MM.1S (cell line): ENCODE data around the gene SLC15A3.

Source experiments
- DNase-seq: peaks from one replicate; pipeline ENCODE4 v3.0.0-alpha.2; 2015
- H2AFZ ChIP-seq: fragments of 300-600 bp; sonication (generic); 2 replicates; pipeline ENCODE4 v1.6.0; 2016; ENCODE audit warnings: antibody characterized with exemption, low read length
- H3F3A ChIP-seq: fragments of 300-600 bp; sonication (generic); 2 replicates; pipeline ENCODE4 v1.6.1; 2016; ENCODE audit warnings: mild to moderate bottlenecking, antibody characterized with exemption, low read length, moderate library complexity, mixed read lengths; ENCODE audit not compliant: insufficient read depth
- H3K27ac ChIP-seq: fragments of 300-600 bp; sonication (generic); 2 replicates; pipeline ENCODE4 v1.5.1; 2016; ENCODE audit warnings: mild to moderate bottlenecking, low read length
- H3K27me3 ChIP-seq: fragments of 300-600 bp; sonication (generic); replicated peaks from 2 replicates; pipeline ENCODE4 v1.6.0; 2016; ENCODE audit warnings: low read length; ENCODE audit not compliant: insufficient read depth
- H3K36me3 ChIP-seq: fragments of 300-600 bp; sonication (generic); replicated peaks from 2 replicates; pipeline ENCODE4 v1.6.1; 2016; ENCODE audit warnings: mild to moderate bottlenecking, low read length, mixed read lengths; ENCODE audit not compliant: insufficient read depth
- H3K4me1 ChIP-seq: fragments of 300-600 bp; sonication (generic); 2 replicates; pipeline ENCODE4 v1.6.1; 2016; ENCODE audit warnings: low read length, mixed read lengths
- H3K4me2 ChIP-seq: fragments of 300-600 bp; sonication (generic); 2 replicates; pipeline ENCODE4 v1.6.0; 2016; ENCODE audit warnings: low read depth, low read length
- H3K4me3 ChIP-seq: fragments of 300-600 bp; sonication (generic); 2 replicates; pipeline ENCODE4 v1.5.1; 2016; ENCODE audit warnings: low read length, mixed read lengths
- H3K79me2 ChIP-seq: fragments of 300-600 bp; sonication (generic); 2 replicates; pipeline ENCODE4 v1.6.1; 2016; ENCODE audit warnings: mixed run types, low read length, mixed read lengths
- H3K9ac ChIP-seq: fragments of 300-600 bp; sonication (generic); 2 replicates; pipeline ENCODE4 v1.6.1; 2016; ENCODE audit warnings: low read length, mixed read lengths
- H3K9me2 ChIP-seq: fragments of 300-600 bp; sonication (generic); replicated peaks from 2 replicates; pipeline ENCODE4 v1.6.1; 2016; ENCODE audit warnings: mild to moderate bottlenecking, low read length, mixed read lengths; ENCODE audit not compliant: insufficient read depth
- H3K9me3 ChIP-seq: fragments of 300-600 bp; sonication (generic); replicated peaks from 2 replicates; pipeline ENCODE4 v1.6.1; 2016; ENCODE audit warnings: mild to moderate bottlenecking, low read length, mixed read lengths; ENCODE audit not compliant: insufficient read depth
- H4K20me1 ChIP-seq: fragments of 300-600 bp; sonication (generic); 2 replicates; pipeline ENCODE4 v1.6.1; 2016; ENCODE audit warnings: mild to moderate bottlenecking, low read length, moderate library complexity, mixed read lengths; ENCODE audit not compliant: insufficient read depth
- CTCF ChIP-seq: fragments of 300-600 bp; sonication (generic); IDR thresholded peaks from 2 replicates; pipeline ENCODE4 v1.5.1; 2016; ENCODE audit warnings: antibody characterized with exemption, low read length, mixed read lengths
- EZH2 ChIP-seq: fragments of 300-600 bp; sonication (generic); optimal IDR thresholded peaks from 2 replicates; pipeline ENCODE3; 2017; ENCODE audit warnings: low read depth, mild to moderate bottlenecking, antibody characterized with exemption, low read length, mixed read lengths
- EZH2phosphoT487 ChIP-seq: fragments of 300-600 bp; sonication (generic); IDR thresholded peaks from 2 replicates; pipeline ENCODE4 v1.6.1; 2018; ENCODE audit warnings: antibody characterized with exemption, low read length

The SLC15A3 gene

GRCh38 chr11:60918939-60919265 lies 33.1 kb downstream of the SLC15A3 start:
- no peak overlapping the region for H3K4me2 ChIP-seq
- no peak overlapping the region for H2AFZ ChIP-seq
- H4K20me1 ChIP-seq, result peaks cover 45% of the 10 kb centered on the region

GRCh38 chr11:60918251-60918938 lies 33.6 kb downstream of the SLC15A3 start:
- no peaks in the 10 kb centered on the region for H3K27me3 ChIP-seq
- H2AFZ ChIP-seq, result no peak overlapping the region
- H3K4me1 ChIP-seq, result peaks cover 26% of the 10 kb centered on the region
- H3K36me3 ChIP-seq, result peaks cover 11% of the 10 kb centered on the region
- no peaks in the 10 kb centered on the region for H3K9me3 ChIP-seq
- peaks cover 42% of the 10 kb centered on the region for H4K20me1 ChIP-seq
- H3K27ac ChIP-seq, result no peak overlapping the region
- TF ChIP-seq EZH2phosphoT487 (no peak), CTCF (no peak), EZH2 (no peak)
- H3F3A ChIP-seq, result peaks cover 28% of the 10 kb centered on the region
- no peak for DNase-seq
- no peaks in the 10 kb centered on the region for H3K9me2 ChIP-seq
- H3K4me2 ChIP-seq, result no peak overlapping the region
- H3K4me3 ChIP-seq, result no peak overlapping the region
- H3K9ac ChIP-seq, result no peak overlapping the region
- peaks cover 69% of the 10 kb centered on the region for H3K79me2 ChIP-seq

More at GRCh38 chr11:60918939-60919265, 33.1 kb downstream of the SLC15A3 start:
- Histone ChIP-seq H3K9me2 (no peaks in the 10 kb centered on the region), H3K4me3 (no peak overlapping the region), H3K36me3 (peaks cover 11% of the 10 kb centered on the region), H3K27me3 (0 out of 2 replicates have a peak, but pooled peaks cover under 1% of the 10 kb centered on the region), H3K27ac (no peak overlapping the region), H3F3A (peaks cover 29% of the 10 kb centered on the region), H3K79me2 (peaks cover 69% of the 10 kb centered on the region), H3K4me1 (peaks cover 25% of the 10 kb centered on the region), H3K9ac (no peak overlapping the region), H3K9me3 (no peaks in the 10 kb centered on the region)
- no peak for DNase-seq
- TF ChIP-seq CTCF (no peak), EZH2phosphoT487 (no peak), EZH2 (no peak)

GRCh38 chr11:60917267-60917666 lies 34.7 kb downstream of the SLC15A3 start:
- Histone ChIP-seq H2AFZ (no peak overlapping the region), H3K27ac (no peak overlapping the region), H3K4me1 (peaks cover 36% of the 10 kb centered on the region), H3K9me3 (no peaks in the 10 kb centered on the region), H3K4me3 (no peak overlapping the region), H3K9ac (no peak overlapping the region), H3F3A (peaks cover 19% of the 10 kb centered on the region), H3K9me2 (no peaks in the 10 kb centered on the region), H3K36me3 (peaks cover 11% of the 10 kb centered on the region), H3K79me2 (peaks cover 69% of the 10 kb centered on the region), H4K20me1 (peaks cover 41% of the 10 kb centered on the region), H3K27me3 (no peaks in the 10 kb centered on the region), H3K4me2 (no peak overlapping the region)
- no peak for DNase-seq
- TF ChIP-seq EZH2 (no peak), EZH2phosphoT487 (no peak), CTCF (no peak)
